Measurements from ENCODE around the gene SIM2.

- TF ChIP-seq POLR2AphosphoS5 (IDR thresholded peaks at IDR 0.05; ENCODE audit: low read depth) (no peak), CTCF (conservative IDR thresholded peaks at IDR 0.05; ENCODE audit: low read depth in 2 of 2) (no peak), EZH2 (IDR thresholded peaks at IDR 0.05; ENCODE audit: low read depth, unreplicated experiment) (no peak), JUNB (IDR thresholded peaks at IDR 0.05; ENCODE audit: unreplicated experiment) (no peak), REST (IDR thresholded peaks at IDR 0.05; ENCODE audit: unreplicated experiment) (no peak), ZNF114 (CRISPR knock-in tag; IDR thresholded peaks at IDR 0.05) (no peak), CREB1 (CRISPR knock-in tag; IDR thresholded peaks at IDR 0.05; ENCODE audit: low read depth) (no peak)
Observed at GRCh38 chr21:36710729-36711048, 11.8 kb downstream of the SIM2 start.
